HCT116 (cell line): ENCODE measurements around the gene IRS4. TPM values are rescaled to one million over a fixed set of nuclear protein-coding genes. Genes with fewer than 3 reads are reported as not detected.

Experiments used
- ATAC-seq: fragments of 200-7000 bp; cut with Tn5 transposase; 2 replicates; pipeline ENCODE4 v1.9.1; 2020; ENCODE audit warnings: mild to moderate bottlenecking, moderate library complexity
- BruUV-seq: library from RNA; stranded (reverse); fragments of 400-500 nt; replicated peaks from 2 replicates; lab custom pipeline; 2021; lab: Mats Ljungman, UMichigan
- CTCF ChIA-PET: fragments of 300-600 bp; sonication (Branson Sonifier 250); formaldehyde crosslinking; loops from one replicate; lab custom pipeline; 2021; ENCODE audit warnings: antibody characterized with exemption; lab: Charles Lee
- POLR2A ChIA-PET: fragments of 300-600, 350-600 bp; sonication (Branson Sonifier 250); formaldehyde crosslinking; loops from one replicate; lab custom pipeline; 2021; ENCODE audit warnings: antibody characterized with exemption; lab: Charles Lee
- RAD21 ChIA-PET, 2 experiments: fragments of 300-600 bp; sonication (Branson Sonifier 250); formaldehyde crosslinking; loops; one replicate each; lab custom pipeline; 2023; ENCODE audit warnings: low total read pairs in 2 of 2; ENCODE audit not compliant: uncharacterized antibody in 2 of 2, unreplicated experiment in 2 of 2, low non-redundant PET in 1 of 2; lab: Charles Lee
- DNase-seq: peaks from one replicate; pipeline ENCODE4 v3.0.0-alpha.2; 2010; ENCODE audit warnings: low read depth, low spot score
- H2AFZ ChIP-seq: fragments of 200-600 bp; shearing (Covaris generic), sonication (generic); 2 replicates; pipeline ENCODE4 v1.6.1; 2017; ENCODE audit warnings: low read depth, mixed run types, mixed read lengths, antibody characterized with exemption, low read length; ENCODE audit not compliant: poor library complexity, severe bottlenecking
- H3K27ac ChIP-seq: 2 replicates; pipeline ENCODE4 v1.5.1; 2012; ENCODE audit warnings: low read depth, low read length
- H3K27me3 ChIP-seq: fragments of 200-600 bp; sonication (generic); 2 replicates; pipeline ENCODE4 v1.6.1; 2016; ENCODE audit warnings: mixed run types, low read length, mixed read lengths; ENCODE audit not compliant: insufficient read depth
- H3K36me3 ChIP-seq, 2 experiments: fragments of 200-500 bp in 1 of 2; fragments of 200-600 bp in 1 of 2; sonication (Bioruptor generic) in 1 of 2; sonication (generic) in 1 of 2; 2 replicates each; pipeline versions ENCODE4 v1.5.1 to v1.6.1; 2014 to 2016; ENCODE audit warnings: low read length in 2 of 2, inconsistent platforms in 1 of 2, mixed read lengths in 1 of 2, mixed run types in 1 of 2; ENCODE audit not compliant: insufficient read depth in 2 of 2, control insufficient read depth in 1 of 2
- H3K4me1 ChIP-seq, 2 experiments: fragments of 200-600 bp in 1 of 2; sonication (generic) in 1 of 2; 2 replicates each; pipeline versions ENCODE4 v1.5.1 to v1.6.1; 2012 to 2017; ENCODE audit warnings: low read length in 2 of 2, inconsistent platforms in 1 of 2, mild to moderate bottlenecking in 1 of 2, mixed read lengths in 1 of 2, mixed run types in 1 of 2, moderate library complexity in 1 of 2; ENCODE audit not compliant: insufficient read depth in 2 of 2, control insufficient read depth in 1 of 2
- H3K4me2 ChIP-seq: fragments of 200-600 bp; sonication (generic); 2 replicates; pipeline ENCODE4 v1.6.1; 2017; ENCODE audit warnings: mixed run types, low read length, mixed read lengths
- H3K4me3 ChIP-seq, 2 experiments: fragments of 200-600 bp in 1 of 2; sonication (generic) in 1 of 2; replicated peaks in 1 of 2; 2 replicates each; pipeline ENCODE4 v1.5.1; 2011 to 2016; ENCODE audit warnings: low read length in 2 of 2, control low read depth in 1 of 2, low read depth in 1 of 2, mild to moderate bottlenecking in 1 of 2, mixed read lengths in 1 of 2, mixed run types in 1 of 2
- H3K79me2 ChIP-seq: fragments of 200-600 bp; sonication (generic); 2 replicates; pipeline ENCODE4 v1.6.1; 2017; ENCODE audit warnings: mild to moderate bottlenecking, mixed run types, low read length, moderate library complexity, mixed read lengths; ENCODE audit not compliant: insufficient read depth
- H3K9ac ChIP-seq: fragments of 200-600 bp; sonication (generic); 2 replicates; pipeline ENCODE4 v1.6.1; 2016; ENCODE audit warnings: low read length, mixed read lengths
- H3K9me2 ChIP-seq: fragments of 200-600 bp; sonication (generic), shearing (Covaris generic); 2 replicates; pipeline ENCODE4 v1.6.1; 2017; ENCODE audit warnings: mixed run types, mild to moderate bottlenecking, moderate library complexity; ENCODE audit not compliant: insufficient read depth
- H3K9me3 ChIP-seq, 2 experiments: fragments of 200-500 bp in 1 of 2; fragments of 200-600 bp in 1 of 2; sonication (Bioruptor generic) in 1 of 2; sonication (generic) in 1 of 2; 2 replicates each; pipeline ENCODE4 v1.6.1; 2014 to 2017; ENCODE audit warnings: low read length in 2 of 2, mixed read lengths in 2 of 2, inconsistent platforms in 1 of 2, low read depth in 1 of 2, mild to moderate bottlenecking in 1 of 2, mixed run types in 1 of 2, moderate library complexity in 1 of 2; ENCODE audit not compliant: control insufficient read depth in 1 of 2, insufficient read depth in 1 of 2
- H4K20me1 ChIP-seq: fragments of 200-600 bp; sonication (generic), shearing (Covaris generic); 2 replicates; pipeline ENCODE4 v1.6.1; 2017; ENCODE audit warnings: mixed run types, mild to moderate bottlenecking, moderate library complexity; ENCODE audit not compliant: insufficient read depth
- CBX3 ChIP-seq: IDR thresholded peaks from 2 replicates; pipeline ENCODE4 v1.6.1; 2012; ENCODE audit warnings: low read depth
- RAD21 ChIP-seq: IDR thresholded peaks from 2 replicates; pipeline ENCODE4 v1.6.1; 2012; ENCODE audit warnings: low read depth, mild to moderate bottlenecking
- YY1 ChIP-seq: IDR thresholded peaks from 2 replicates; pipeline ENCODE4 v1.6.1; 2011; ENCODE audit warnings: low read length, low read depth, moderate library complexity, mild to moderate bottlenecking; ENCODE audit not compliant: insufficient replicate concordance; ENCODE audit errors: extremely low read depth
- ZFX ChIP-seq: fragments of 450-650 bp; IDR thresholded peaks from 2 replicates; pipeline ENCODE4 v1.6.1; 2017
- intact Hi-C: fragments of 100-400 bp; cut with micrococcal nuclease; formaldehyde crosslinking; loops from 2 replicates; pipeline ENCODE4 v1.10.0; 2022
- total RNA-seq: library from RNA; stranded (reverse); gene quantifications from one replicate; pipeline ENCODE4 v1.2.1, GENCODE V29; 2021; ENCODE audit not compliant: unreplicated experiment
- TF ChIP-seq, protein P1 (sequence below), 3 experiments: fragments of 200-600 bp in 1 of 3; sonication (generic) in 1 of 3; IDR thresholded peaks in 2 of 3; conservative IDR thresholded peaks in 1 of 3; 2 replicates each; pipeline ENCODE4 v1.5.1; 2012 to 2017; ENCODE audit warnings: low read depth in 2 of 3, low read length in 2 of 3, antibody characterized with exemption in 1 of 3, borderline replicate concordance in 1 of 3, control low read depth in 1 of 3, mild to moderate bottlenecking in 1 of 3, mixed read lengths in 1 of 3, mixed run types in 1 of 3, moderate library complexity in 1 of 3; ENCODE audit not compliant: insufficient read depth in 1 of 3

IRS4 gene
- total RNA-seq, 1 experiment from 2014 or later = not detected

DNA sequence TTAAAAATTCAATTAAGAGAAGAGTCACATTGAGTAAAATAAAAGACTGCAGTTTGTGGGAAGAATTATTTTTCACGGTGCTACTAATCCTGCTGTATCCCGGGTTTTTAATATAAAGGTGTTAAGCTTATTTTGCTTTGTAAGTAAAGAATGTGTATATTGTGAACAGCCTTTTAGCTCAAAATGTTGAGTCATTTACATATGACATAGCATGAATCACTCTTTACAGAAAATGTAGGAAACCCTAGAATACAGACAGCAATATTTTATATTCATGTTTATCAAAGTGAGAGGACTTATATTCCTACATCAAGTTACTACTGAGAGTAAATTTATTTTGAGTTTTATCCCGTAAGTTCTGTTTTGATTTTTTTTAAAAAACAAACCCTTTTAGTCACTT is 39.7 kb downstream of the IRS4 start:
- no peak overlapping the region for H2AFZ ChIP-seq
- no peaks in the 10 kb centered on the region for H3K9me2 ChIP-seq
- no peak overlapping the region for H3K4me2 ChIP-seq
- TSS peak; percentile 23 for BruUV-seq
- RAD21 ChIA-PET = no interaction called here
- H3K27ac ChIP-seq = no peak overlapping the region
- no peaks in the 10 kb centered on the region for H3K27me3 ChIP-seq
- POLR2A ChIA-PET = no interaction called here
- H3K36me3 ChIP-seq = no peaks in the 10 kb centered on the region
- no peaks in the 10 kb centered on the region for H3K79me2 ChIP-seq
- ATAC-seq (no peak), DNase-seq (no peak)
- no peaks in the 10 kb centered on the region for H4K20me1 ChIP-seq
- no peak overlapping the region for H3K4me3 ChIP-seq
- no peaks in the 10 kb centered on the region for H3K4me1 ChIP-seq
- CTCF ChIA-PET = no interaction called here
- intact Hi-C loops = no loop called here
- no peaks in the 10 kb centered on the region for H3K9me3 ChIP-seq
- H3K9ac ChIP-seq = no peak overlapping the region
- no peak for TF ChIP-seq ZFX
- TF ChIP-seq, protein P1, sequence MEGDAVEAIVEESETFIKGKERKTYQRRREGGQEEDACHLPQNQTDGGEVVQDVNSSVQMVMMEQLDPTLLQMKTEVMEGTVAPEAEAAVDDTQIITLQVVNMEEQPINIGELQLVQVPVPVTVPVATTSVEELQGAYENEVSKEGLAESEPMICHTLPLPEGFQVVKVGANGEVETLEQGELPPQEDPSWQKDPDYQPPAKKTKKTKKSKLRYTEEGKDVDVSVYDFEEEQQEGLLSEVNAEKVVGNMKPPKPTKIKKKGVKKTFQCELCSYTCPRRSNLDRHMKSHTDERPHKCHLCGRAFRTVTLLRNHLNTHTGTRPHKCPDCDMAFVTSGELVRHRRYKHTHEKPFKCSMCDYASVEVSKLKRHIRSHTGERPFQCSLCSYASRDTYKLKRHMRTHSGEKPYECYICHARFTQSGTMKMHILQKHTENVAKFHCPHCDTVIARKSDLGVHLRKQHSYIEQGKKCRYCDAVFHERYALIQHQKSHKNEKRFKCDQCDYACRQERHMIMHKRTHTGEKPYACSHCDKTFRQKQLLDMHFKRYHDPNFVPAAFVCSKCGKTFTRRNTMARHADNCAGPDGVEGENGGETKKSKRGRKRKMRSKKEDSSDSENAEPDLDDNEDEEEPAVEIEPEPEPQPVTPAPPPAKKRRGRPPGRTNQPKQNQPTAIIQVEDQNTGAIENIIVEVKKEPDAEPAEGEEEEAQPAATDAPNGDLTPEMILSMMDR (IDR thresholded peaks at IDR 0.05 in 2 of 3, conservative IDR thresholded peaks at IDR 0.05 in 1 of 3; ENCODE audit: borderline replicate concordance in 1 of 3, insufficient read depth in 1 of 3, low read depth in 2 of 3, low read length in 2 of 3) = no peak
- TF ChIP-seq RAD21 = no peak
- no peak for TF ChIP-seq CBX3
- TF ChIP-seq YY1 = no peak
